ENCODE results near the gene HEATR1.
"Not testable (repeated sequence)": the region's sequence is repeated elsewhere in the genome, so short reads cannot be mapped to it uniquely, and the experiment has no call there.

HEATR1 gene

GRCh38 chr1:236602171-236602570, 2.1 kb downstream of the HEATR1 start:
- no peak for DNase-seq (ENCODE audit: low read depth in 2 of 2)

- no peak for DNase-seq (ENCODE audit: low read depth in 2 of 2)
Measured at GRCh38 chr1:236590553-236591150, 13.7 kb downstream of the HEATR1 start.

GRCh38 chr1:236589531-236589930, 14.8 kb downstream of the HEATR1 start:
- no peak for DNase-seq (ENCODE audit: low read depth in 2 of 2)

GRCh38 chr1:236581528-236581927, 22.8 kb downstream of the HEATR1 start:
- DNase-seq (ENCODE audit: low read depth in 2 of 2) = no peak

GRCh38 chr1:236580404-236580803, 23.9 kb downstream of the HEATR1 start:
- not testable (repeated sequence) for DNase-seq (ENCODE audit: low read depth in 2 of 2)

GRCh38 chr1:236578661-236579060, 25.7 kb downstream of the HEATR1 start:
- DNase-seq (ENCODE audit: low read depth in 2 of 2) = no peak

GRCh38 chr1:236577041-236577440, 27.3 kb downstream of the HEATR1 start:
- DNase-seq (ENCODE audit: low read depth in 2 of 2) = not testable (repeated sequence)

- no peak for DNase-seq (ENCODE audit: low read depth in 2 of 2)
Measured at GRCh38 chr1:236576004-236576403, 28.3 kb downstream of the HEATR1 start.

- no peak for DNase-seq (ENCODE audit: low read depth in 2 of 2)
Measured at GRCh38 chr1:236575523-236575922, 28.8 kb downstream of the HEATR1 start.

GRCh38 chr1:236568285-236568894, 35.9 kb downstream of the HEATR1 start:
- no peak for DNase-seq (ENCODE audit: low read depth in 2 of 2)

- no peak for DNase-seq (ENCODE audit: low read depth in 2 of 2)
Measured at GRCh38 chr1:236565530-236565929, 38.8 kb downstream of the HEATR1 start.

- DNase-seq (ENCODE audit: low read depth in 2 of 2) = no peak
Measured at GRCh38 chr1:236561976-236562375, 42.3 kb downstream of the HEATR1 start.

- no peak for DNase-seq (ENCODE audit: low read depth in 2 of 2)
Measured at GRCh38 chr1:236560213-236560771, 44.0 kb downstream of the HEATR1 start.

GRCh38 chr1:236558846-236559245, 45.5 kb downstream of the HEATR1 start:
- no peak for DNase-seq (ENCODE audit: low read depth in 2 of 2)

- no peak for DNase-seq (ENCODE audit: low read depth in 2 of 2)
Measured at GRCh38 chr1:236558081-236558480, 46.2 kb downstream of the HEATR1 start.

GRCh38 chr1:236556606-236557005, 47.7 kb downstream of the HEATR1 start:
- DNase-seq (ENCODE audit: low read depth in 2 of 2) = no peak

GRCh38 chr1:236553370-236553769, 50.9 kb downstream of the HEATR1 start:
- no peak for DNase-seq (ENCODE audit: low read depth in 2 of 2)

- no peak for DNase-seq (ENCODE audit: low read depth in 2 of 2)
Measured at GRCh38 chr1:236552901-236553300, 51.4 kb downstream of the HEATR1 start.

GRCh38 chr1:236552096-236552495, 52.2 kb downstream of the HEATR1 start:
- no peak for DNase-seq (ENCODE audit: low read depth in 2 of 2)

- DNase-seq (ENCODE audit: low read depth in 2 of 2) = no peak
Measured at GRCh38 chr1:236550961-236551851, 53.1 kb downstream of the HEATR1 start.

- DNase-seq (ENCODE audit: low read depth in 2 of 2) = no peak
Measured at GRCh38 chr1:236548452-236548851, 55.9 kb downstream of the HEATR1 start.

GRCh38 chr1:236545621-236546169, 58.6 kb downstream of the HEATR1 start:
- DNase-seq (ENCODE audit: low read depth in 2 of 2) = no peak
